Neural cell (in vitro differentiated cells): ENCODE measurements around the gene TSPAN3. TPM values are rescaled to one million over a fixed set of nuclear protein-coding genes. Genes with fewer than 3 reads are reported as not detected.

ENCODE experiments used
- H2AFZ ChIP-seq: fragments of 200-600, 300-800 bp; sonication (generic), shearing (Covaris generic); 2 replicates; pipeline ENCODE4 v1.6.0; 2014; ENCODE audit warnings: low read depth, mild to moderate bottlenecking, antibody characterized with exemption, low read length, moderate library complexity
- H3F3A ChIP-seq: fragments of 200-600 bp; shearing (Covaris generic); 2 replicates; pipeline ENCODE4 v1.6.1; 2016; ENCODE audit warnings: mild to moderate bottlenecking, moderate library complexity, mixed read lengths, antibody characterized with exemption, low read length; ENCODE audit not compliant: insufficient read depth, poor library complexity, severe bottlenecking
- H3K27ac ChIP-seq: fragments of 200-600, 300-800 bp; sonication (generic), shearing (Covaris generic); 2 replicates; pipeline ENCODE4 v1.5.1; 2014; ENCODE audit warnings: mild to moderate bottlenecking, low read length, moderate library complexity
- H3K27me3 ChIP-seq: fragments of 300-800, 200-600 bp; sonication (generic), shearing (Covaris generic); 2 replicates; pipeline ENCODE4 v1.6.0; 2014; ENCODE audit warnings: mild to moderate bottlenecking, low read depth, low read length, moderate library complexity; ENCODE audit not compliant: insufficient read depth
- H3K36me3 ChIP-seq: fragments of 300-800, 200-600 bp; sonication (generic), shearing (Covaris generic); 2 replicates; pipeline ENCODE4 v1.5.1; 2014; ENCODE audit warnings: mild to moderate bottlenecking, antibody characterized with exemption, low read length, moderate library complexity; ENCODE audit not compliant: insufficient read depth
- H3K4me2 ChIP-seq: fragments of 300-800, 200-600 bp; sonication (generic), shearing (Covaris generic); 2 replicates; pipeline ENCODE4 v1.6.0; 2014; ENCODE audit warnings: mild to moderate bottlenecking, low read length
- H3K4me3 ChIP-seq: fragments of 300-800, 200-600 bp; sonication (generic), shearing (Covaris generic); 2 replicates; pipeline ENCODE4 v1.5.1; 2014; ENCODE audit warnings: mild to moderate bottlenecking, low read length, moderate library complexity
- H3K79me2 ChIP-seq: fragments of 200-600 bp; shearing (Covaris generic); replicated peaks from 2 replicates; pipeline ENCODE4 v1.6.0; 2014; ENCODE audit warnings: mild to moderate bottlenecking, low read length, moderate library complexity; ENCODE audit not compliant: insufficient read depth
- H3K9ac ChIP-seq: fragments of 300-800, 200-600 bp; sonication (generic), shearing (Covaris generic); 2 replicates; pipeline ENCODE4 v1.6.1; 2016; ENCODE audit warnings: mild to moderate bottlenecking, low read length, mixed read lengths
- H3K9me2 ChIP-seq: fragments of 200-600 bp; shearing (Covaris generic); 2 replicates; pipeline ENCODE4 v1.6.1; 2016; ENCODE audit warnings: mild to moderate bottlenecking, low read length, mixed read lengths; ENCODE audit not compliant: insufficient read depth
- H3K9me3 ChIP-seq: fragments of 200-600, 300-800 bp; sonication (generic), shearing (Covaris generic); 2 replicates; pipeline ENCODE4 v1.6.1; 2016; ENCODE audit warnings: mild to moderate bottlenecking, mixed run types, low read length, moderate library complexity, mixed read lengths
- H4K20me1 ChIP-seq: fragments of 200-600 bp; shearing (Covaris generic); 2 replicates; pipeline ENCODE4 v1.6.1; 2016; ENCODE audit warnings: mild to moderate bottlenecking, mixed run types; ENCODE audit not compliant: insufficient read depth
- EP300 ChIP-seq: fragments of 450-650 bp; conservative IDR thresholded peaks from 2 replicates; pipeline ENCODE4 v1.6.1; 2014; ENCODE audit warnings: antibody characterized with exemption, mild to moderate bottlenecking, moderate library complexity; ENCODE audit not compliant: poor library complexity, severe bottlenecking
- EZH2 ChIP-seq: fragments of 200-600, 300-800 bp; shearing (Covaris generic), sonication (generic); IDR thresholded peaks from 2 replicates; pipeline ENCODE4 v1.6.1; 2014; ENCODE audit warnings: antibody characterized with exemption, low read length, borderline replicate concordance, mild to moderate bottlenecking; ENCODE audit not compliant: insufficient read depth, poor library complexity, severe bottlenecking
- MXI1 ChIP-seq: fragments of 450-650 bp; conservative IDR thresholded peaks from 2 replicates; pipeline ENCODE4 v1.6.1; 2014; ENCODE audit warnings: antibody characterized with exemption, mild to moderate bottlenecking; ENCODE audit not compliant: poor library complexity, severe bottlenecking
- POLR2AphosphoS5 ChIP-seq: IDR thresholded peaks from 2 replicates; pipeline ENCODE4 v1.6.1; 2012
- RAD21 ChIP-seq: fragments of 450-650 bp; conservative IDR thresholded peaks from 2 replicates; pipeline ENCODE4 v1.6.1; 2014; ENCODE audit warnings: antibody characterized with exemption, mild to moderate bottlenecking, moderate library complexity
- TAF1 ChIP-seq: IDR thresholded peaks from 2 replicates; pipeline ENCODE4 v1.6.1; 2012; ENCODE audit warnings: low read depth
- polyA plus RNA-seq: library from polyadenylated mRNA; depleted of rRNA; stranded (reverse); fragments of >200 nt; gene quantifications from 2 replicates; pipeline ENCODE4 v1.2.3, GENCODE V29; 2014
- TF ChIP-seq, protein P1 (sequence below): IDR thresholded peaks from 2 replicates; pipeline ENCODE4 v1.6.1; 2012; ENCODE audit warnings: borderline replicate concordance
- TF ChIP-seq, protein P2 (sequence below): fragments of 450-650 bp; IDR thresholded peaks from 2 replicates; pipeline ENCODE4 v1.5.1; 2014; ENCODE audit warnings: antibody characterized with exemption, mild to moderate bottlenecking, moderate library complexity; ENCODE audit not compliant: poor library complexity, severe bottlenecking

The TSPAN3 gene
- polyA plus RNA-seq, 1 donor from 2014 or later, result 815 TPM

DNA sequence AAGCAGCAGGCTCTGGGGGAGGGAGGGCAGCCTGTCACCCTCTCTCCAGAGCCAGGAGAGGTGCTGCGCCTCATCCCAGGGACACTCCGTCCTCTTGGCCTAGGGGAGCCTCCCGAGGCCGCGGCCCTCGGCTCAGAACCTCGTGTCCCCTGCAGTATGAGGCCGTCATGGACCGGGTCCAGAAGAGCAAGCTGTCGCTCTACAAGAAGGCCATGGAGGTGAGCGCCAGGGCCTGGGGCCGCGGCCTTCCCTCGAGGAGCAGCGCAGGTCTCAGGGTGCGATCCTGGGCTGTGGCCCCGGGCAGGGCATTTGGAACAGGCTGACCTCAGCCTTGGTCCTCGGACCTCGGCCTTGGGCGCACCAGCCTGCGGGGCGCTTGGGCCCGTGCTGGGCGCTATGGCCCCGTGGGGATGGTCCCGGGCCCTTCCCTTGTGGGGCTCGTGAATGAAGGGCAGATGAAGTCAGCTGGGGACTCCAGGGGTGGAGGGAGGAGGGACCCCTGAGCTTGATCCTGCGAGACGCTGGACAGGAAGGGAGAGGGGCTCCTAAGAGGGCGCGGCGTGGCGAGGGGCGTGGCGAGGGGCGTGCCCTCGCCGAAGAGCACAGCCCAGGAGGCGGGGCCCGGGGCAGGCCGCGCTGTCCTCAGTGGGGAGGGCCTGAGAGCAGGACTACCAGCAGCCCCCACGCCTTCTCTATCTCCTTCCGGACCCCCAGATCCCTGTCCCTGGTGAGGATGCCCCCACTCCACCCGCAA is 43.0 kb downstream of the TSPAN3 start:
- TF ChIP-seq, protein P1, sequence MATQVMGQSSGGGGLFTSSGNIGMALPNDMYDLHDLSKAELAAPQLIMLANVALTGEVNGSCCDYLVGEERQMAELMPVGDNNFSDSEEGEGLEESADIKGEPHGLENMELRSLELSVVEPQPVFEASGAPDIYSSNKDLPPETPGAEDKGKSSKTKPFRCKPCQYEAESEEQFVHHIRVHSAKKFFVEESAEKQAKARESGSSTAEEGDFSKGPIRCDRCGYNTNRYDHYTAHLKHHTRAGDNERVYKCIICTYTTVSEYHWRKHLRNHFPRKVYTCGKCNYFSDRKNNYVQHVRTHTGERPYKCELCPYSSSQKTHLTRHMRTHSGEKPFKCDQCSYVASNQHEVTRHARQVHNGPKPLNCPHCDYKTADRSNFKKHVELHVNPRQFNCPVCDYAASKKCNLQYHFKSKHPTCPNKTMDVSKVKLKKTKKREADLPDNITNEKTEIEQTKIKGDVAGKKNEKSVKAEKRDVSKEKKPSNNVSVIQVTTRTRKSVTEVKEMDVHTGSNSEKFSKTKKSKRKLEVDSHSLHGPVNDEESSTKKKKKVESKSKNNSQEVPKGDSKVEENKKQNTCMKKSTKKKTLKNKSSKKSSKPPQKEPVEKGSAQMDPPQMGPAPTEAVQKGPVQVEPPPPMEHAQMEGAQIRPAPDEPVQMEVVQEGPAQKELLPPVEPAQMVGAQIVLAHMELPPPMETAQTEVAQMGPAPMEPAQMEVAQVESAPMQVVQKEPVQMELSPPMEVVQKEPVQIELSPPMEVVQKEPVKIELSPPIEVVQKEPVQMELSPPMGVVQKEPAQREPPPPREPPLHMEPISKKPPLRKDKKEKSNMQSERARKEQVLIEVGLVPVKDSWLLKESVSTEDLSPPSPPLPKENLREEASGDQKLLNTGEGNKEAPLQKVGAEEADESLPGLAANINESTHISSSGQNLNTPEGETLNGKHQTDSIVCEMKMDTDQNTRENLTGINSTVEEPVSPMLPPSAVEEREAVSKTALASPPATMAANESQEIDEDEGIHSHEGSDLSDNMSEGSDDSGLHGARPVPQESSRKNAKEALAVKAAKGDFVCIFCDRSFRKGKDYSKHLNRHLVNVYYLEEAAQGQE, result no peak
- no peak for TF ChIP-seq POLR2AphosphoS5
- Histone ChIP-seq H3F3A (no peaks in the 10 kb centered on the region), H3K9me3 (no peaks in the 10 kb centered on the region), H2AFZ (no peak overlapping the region), H3K4me3 (no peak overlapping the region), H3K27ac (no peak overlapping the region), H3K79me2 (no peaks in the 10 kb centered on the region), H3K9me2 (no peaks in the 10 kb centered on the region), H3K9ac (no peak overlapping the region), H3K27me3 (no peaks in the 10 kb centered on the region), H3K4me2 (no peak overlapping the region), H3K36me3 (no peaks in the 10 kb centered on the region), H4K20me1 (no peaks in the 10 kb centered on the region)

DNA sequence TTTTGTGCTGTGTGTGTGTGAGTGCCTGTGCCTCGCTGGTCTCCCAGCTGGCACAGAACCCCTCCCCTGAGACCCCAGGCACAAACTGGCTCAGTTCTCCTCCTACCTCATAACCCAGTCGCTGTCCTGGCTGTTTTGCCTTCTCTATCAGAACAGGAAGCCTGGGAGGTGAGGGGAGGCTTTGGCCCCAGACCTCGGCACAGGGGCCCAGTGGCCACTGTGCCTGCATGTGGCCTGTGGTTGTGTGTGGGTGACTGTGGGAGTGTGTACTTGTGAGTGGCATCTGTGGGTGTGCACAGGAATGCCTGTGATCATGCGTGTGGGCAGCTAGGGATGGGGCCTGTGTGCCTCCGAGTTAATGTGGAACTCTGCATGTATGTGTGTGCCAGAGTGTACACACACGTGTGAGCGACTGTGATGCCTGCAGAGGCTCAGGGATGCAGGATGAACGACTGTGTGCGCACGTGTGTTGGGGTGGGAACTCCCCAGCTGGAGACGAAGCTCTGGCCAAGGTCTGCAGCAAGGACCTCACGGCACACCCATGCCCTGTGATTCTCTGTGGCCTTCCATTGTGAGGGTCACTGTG is 43.7 kb downstream of the TSPAN3 start:
- no peak overlapping the region for H3K4me2 ChIP-seq
- H3K9me3 ChIP-seq, result no peaks in the 10 kb centered on the region
- no peak overlapping the region for H3K4me3 ChIP-seq
- no peak overlapping the region for H3K27ac ChIP-seq
- H2AFZ ChIP-seq, result no peak overlapping the region
- H3K9me2 ChIP-seq, result no peaks in the 10 kb centered on the region
- TF ChIP-seq RAD21 (no peak), POLR2AphosphoS5 (no peak), EZH2 (no peak), MXI1 (no peak)
- TF ChIP-seq, protein P2, sequence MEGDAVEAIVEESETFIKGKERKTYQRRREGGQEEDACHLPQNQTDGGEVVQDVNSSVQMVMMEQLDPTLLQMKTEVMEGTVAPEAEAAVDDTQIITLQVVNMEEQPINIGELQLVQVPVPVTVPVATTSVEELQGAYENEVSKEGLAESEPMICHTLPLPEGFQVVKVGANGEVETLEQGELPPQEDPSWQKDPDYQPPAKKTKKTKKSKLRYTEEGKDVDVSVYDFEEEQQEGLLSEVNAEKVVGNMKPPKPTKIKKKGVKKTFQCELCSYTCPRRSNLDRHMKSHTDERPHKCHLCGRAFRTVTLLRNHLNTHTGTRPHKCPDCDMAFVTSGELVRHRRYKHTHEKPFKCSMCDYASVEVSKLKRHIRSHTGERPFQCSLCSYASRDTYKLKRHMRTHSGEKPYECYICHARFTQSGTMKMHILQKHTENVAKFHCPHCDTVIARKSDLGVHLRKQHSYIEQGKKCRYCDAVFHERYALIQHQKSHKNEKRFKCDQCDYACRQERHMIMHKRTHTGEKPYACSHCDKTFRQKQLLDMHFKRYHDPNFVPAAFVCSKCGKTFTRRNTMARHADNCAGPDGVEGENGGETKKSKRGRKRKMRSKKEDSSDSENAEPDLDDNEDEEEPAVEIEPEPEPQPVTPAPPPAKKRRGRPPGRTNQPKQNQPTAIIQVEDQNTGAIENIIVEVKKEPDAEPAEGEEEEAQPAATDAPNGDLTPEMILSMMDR, result no peak
- H3K27me3 ChIP-seq, result no peaks in the 10 kb centered on the region
- H3F3A ChIP-seq, result no peaks in the 10 kb centered on the region
- H3K9ac ChIP-seq, result no peak overlapping the region
- H3K79me2 ChIP-seq, result no peaks in the 10 kb centered on the region
- no peaks in the 10 kb centered on the region for H4K20me1 ChIP-seq
- H3K36me3 ChIP-seq, result no peaks in the 10 kb centered on the region

DNA sequence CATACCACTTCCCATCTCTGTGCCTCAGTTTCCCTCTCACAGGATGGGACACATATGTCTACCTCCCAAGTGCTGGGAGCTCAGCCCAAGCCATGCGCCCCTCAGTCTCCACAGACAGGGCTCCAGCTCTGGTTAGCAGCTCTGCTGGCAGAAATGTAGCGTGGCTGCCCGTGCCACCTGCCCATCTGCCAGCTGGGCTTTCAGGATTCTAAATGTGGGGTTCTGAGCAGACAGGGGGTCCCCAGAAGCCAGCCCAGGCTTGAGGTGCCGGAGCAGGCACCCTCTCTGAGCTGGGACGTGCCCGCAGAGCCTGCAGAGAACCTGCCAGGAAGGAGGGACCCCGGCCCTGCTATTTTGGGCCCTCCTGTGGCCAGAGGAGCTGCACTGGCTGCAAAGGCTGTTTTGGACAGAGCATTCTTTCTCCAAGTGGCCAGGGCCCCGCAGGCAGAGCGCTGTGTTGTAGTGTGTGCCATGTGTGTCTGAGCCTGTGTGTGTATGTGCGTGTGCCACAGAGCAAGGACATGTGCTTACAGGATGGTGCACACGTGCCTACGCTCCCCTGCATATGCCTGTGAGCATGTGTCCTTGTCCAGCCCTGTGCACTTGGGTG is 44.3 kb downstream of the TSPAN3 start:
- H3F3A ChIP-seq, result no peaks in the 10 kb centered on the region
- no peaks in the 10 kb centered on the region for H3K79me2 ChIP-seq
- H4K20me1 ChIP-seq, result no peaks in the 10 kb centered on the region
- H2AFZ ChIP-seq, result no peak overlapping the region
- no peaks in the 10 kb centered on the region for H3K36me3 ChIP-seq
- H3K4me3 ChIP-seq, result no peak overlapping the region
- no peaks in the 10 kb centered on the region for H3K9me3 ChIP-seq
- H3K9me2 ChIP-seq, result no peaks in the 10 kb centered on the region
- no peak overlapping the region for H3K4me2 ChIP-seq
- H3K9ac ChIP-seq, result no peak overlapping the region
- H3K27me3 ChIP-seq, result no peaks in the 10 kb centered on the region
- H3K27ac ChIP-seq, result no peak overlapping the region
- no peak for TF ChIP-seq EZH2
- TF ChIP-seq, protein P2, result no peak
- TF ChIP-seq TAF1, result no peak
- TF ChIP-seq EP300, result no peak
- TF ChIP-seq MXI1, result no peak
- TF ChIP-seq POLR2AphosphoS5, result no peak
- TF ChIP-seq RAD21, result no peak
- TF ChIP-seq, protein P1, result no peak
